K562 (cell line): ENCODE data around the gene KAZN. TPM values are rescaled to one million over a fixed set of nuclear protein-coding genes. Genes with fewer than 3 reads are reported as not detected.
A peak's percentile ranks its signal among the peaks of the same experiment; 100 is the strongest.

ENCODE experiments used
- ATAC-seq: fragments of 200-7000 bp; cut with Tn5 transposase; 3 replicates; pipeline ENCODE4 v1.9.1; 2020; ENCODE audit warnings: moderate library complexity
- BruUV-seq: library from RNA; stranded (reverse); fragments of 400-500 nt; replicated peaks from 2 replicates; lab custom pipeline; 2021; lab: Mats Ljungman, UMichigan
- CTCF ChIA-PET: fragments of 300-600 bp; formaldehyde crosslinking; extraction: SDS; loops from one replicate; lab custom pipeline; 2021; ENCODE audit warnings: low intra/inter-chr PET ratio; lab: Yijun Ruan, JAX
- POLR2A ChIA-PET: fragments of 300-600, 350-650 bp; sonication (Branson Sonifier 250); formaldehyde crosslinking; extraction: SDS; loops from one replicate; lab custom pipeline; 2021; ENCODE audit warnings: antibody characterized with exemption, inconsistent platforms; lab: Yijun Ruan, JAX
- DNase-seq, 4 experiments: peaks; one replicate each; pipeline versions ENCODE4 v3.0.0 to v3.0.0-alpha.2; 2011 to 2018; ENCODE audit warnings: low spot score in 3 of 4, mixed read lengths in 3 of 4; ENCODE audit errors: extremely low read depth in 1 of 4
- FAIRE-seq: peaks from 2 replicates; lab custom pipeline; 2011; peaks lifted over from hg19 to GRCh38; lab: Jason Lieb, UNC
- H2AFZ ChIP-seq: 2 replicates; pipeline ENCODE4 v1.6.0; 2011; ENCODE audit warnings: low read depth, low read length, control low read depth, inconsistent platforms
- H3K27ac ChIP-seq: fragments of 200-600 bp; 3 replicates; pipeline ENCODE4 v1.8.0; 2011; ENCODE audit warnings: low read depth, mild to moderate bottlenecking, control low read depth, inconsistent platforms, low read length, moderate library complexity, mixed read lengths; ENCODE audit errors: extremely low read depth
- H3K27me3 ChIP-seq, 2 experiments: fragments of 300-600 bp in 1 of 2; 2 replicates in 1 of 2; 3 replicates in 1 of 2; pipeline versions ENCODE4 v1.6.0 to v1.8.0; 2011; ENCODE audit warnings: inconsistent platforms in 2 of 2, low read length in 2 of 2, mild to moderate bottlenecking in 1 of 2, mixed read lengths in 1 of 2, moderate library complexity in 1 of 2; ENCODE audit not compliant: control insufficient read depth in 2 of 2, insufficient read depth in 2 of 2
- H3K36me3 ChIP-seq: fragments of 300-600 bp; 3 replicates; pipeline ENCODE4 v1.8.0; 2011; ENCODE audit warnings: mild to moderate bottlenecking, low read length, inconsistent platforms; ENCODE audit not compliant: control insufficient read depth, insufficient read depth
- H3K4me1 ChIP-seq, 2 experiments: fragments of 200-600 bp in 1 of 2; replicated peaks in 1 of 2; 2 replicates in 1 of 2; 3 replicates in 1 of 2; pipeline versions ENCODE4 v1.5.1 to v1.8.0; 2011; ENCODE audit warnings: inconsistent platforms in 2 of 2, low read length in 2 of 2, mild to moderate bottlenecking in 1 of 2, mixed read lengths in 1 of 2, moderate library complexity in 1 of 2; ENCODE audit not compliant: control insufficient read depth in 2 of 2, insufficient read depth in 2 of 2
- H3K4me2 ChIP-seq: 2 replicates; pipeline ENCODE4 v1.6.1; 2011; ENCODE audit warnings: low read length, control low read depth, inconsistent platforms, mixed read lengths; ENCODE audit not compliant: insufficient read depth
- H3K4me3 ChIP-seq: fragments of 200-600 bp; sonication (generic), shearing (Covaris generic); 2 replicates; pipeline ENCODE4 v1.5.1; 2016; ENCODE audit warnings: control low read depth, inconsistent platforms
- H3K79me2 ChIP-seq: fragments of 200-600 bp; 3 replicates; pipeline ENCODE4 v1.8.0; 2011; ENCODE audit warnings: low read length, inconsistent platforms; ENCODE audit not compliant: control insufficient read depth, insufficient read depth
- H3K9ac ChIP-seq, 2 experiments: 2 replicates each; pipeline versions ENCODE4 v1.6.0 to v1.6.1; 2011; ENCODE audit warnings: low read depth in 2 of 2, low read length in 2 of 2, control low read depth in 1 of 2, inconsistent platforms in 1 of 2, mild to moderate bottlenecking in 1 of 2, mixed read lengths in 1 of 2; ENCODE audit not compliant: insufficient read depth in 1 of 2
- H3K9me1 ChIP-seq: one replicate; pipeline ENCODE4 v1.6.0; 2011; ENCODE audit warnings: inconsistent platforms, mild to moderate bottlenecking, low read length, moderate library complexity; ENCODE audit not compliant: control insufficient read depth, insufficient read depth
- H3K9me3 ChIP-seq: replicated peaks from 2 replicates; pipeline ENCODE4 v1.5.1; 2011; ENCODE audit warnings: low read depth, low read length, inconsistent platforms; ENCODE audit not compliant: control insufficient read depth, insufficient read depth
- H4K20me1 ChIP-seq: replicated peaks from 2 replicates; pipeline ENCODE4 v1.6.1; 2011; ENCODE audit warnings: low read length, inconsistent platforms, mixed read lengths; ENCODE audit not compliant: control insufficient read depth, insufficient read depth
- HCFC1 ChIP-seq: IDR thresholded peaks from 2 replicates; pipeline ENCODE4 v1.6.1; 2012; ENCODE audit warnings: low read depth, low read length, improper control_type of control experiment
- ZNF79 ChIP-seq: fragments of 250-450 bp; sonication (Bioruptor Pico); IDR thresholded peaks from 2 replicates; pipeline ENCODE4 v1.4.0; 2020; ENCODE audit warnings: low read depth, mild to moderate bottlenecking, moderate library complexity
- WGBS: fragments of 100-300 bp; shearing (Covaris generic); methylation state at CpG from one replicate; pipeline ENCODE4 v1.1.6; 2016; ENCODE audit warnings: low coverage, mixed read lengths; ENCODE audit not compliant: insufficient coverage; ENCODE audit errors: missing lambda C conversion rate; 5-methylcytosine and 5-hydroxymethylcytosine counted together
- in situ Hi-C: fragments of 300-500 bp; cut with MboI; formaldehyde crosslinking; loops from 4 replicates; pipeline ENCODE4 v1.15.0; 2018; ENCODE audit warnings: inconsistent platforms, mixed read lengths
- intact Hi-C: fragments of 100-400 bp; cut with micrococcal nuclease; formaldehyde crosslinking; loops from 2 replicates; pipeline ENCODE4 v1.14.2; 2022
- polyA plus RNA-seq, 8 experiments: library from polyadenylated mRNA; depleted of rRNA in 4 of 8; stranded (reverse) in 5 of 8; unstranded in 3 of 8; fragments of >200 nt; fragmentation: Nextera tagmentation in 2 of 8; fragmentation: Illumina TruSeq in 1 of 8; extraction: Ambion mirVana in 2 of 8; extraction: Trizol in 1 of 8; gene quantifications; 2 replicates each; pipeline versions ENCODE4 v1.2.1 to v1.2.3, GENCODE V29; 2011 to 2014; ENCODE audit warnings: inconsistent platforms in 1 of 8, missing spikeins in 1 of 8
- total RNA-seq, 7 experiments: library from RNA; depleted of rRNA in 6 of 7; stranded (reverse); fragments of >200 nt in 6 of 7; fragmentation: Illumina TruSeq in 2 of 7; extraction: Trizol in 2 of 7; gene quantifications; 2 replicates each; pipeline versions ENCODE4 v1.2.1 to v1.2.3, GENCODE V29; 2011 to 2021; ENCODE audit warnings: low replicate concordance in 1 of 7
- TF ChIP-seq, protein P1 (sequence below): fragments of 450-650 bp; IDR thresholded peaks from 2 replicates; pipeline ENCODE4 v1.6.1; 2017; ENCODE audit warnings: antibody characterized with exemption

KAZN gene
- total and polyA plus RNA-seq, 9 of the 15 experiments (the other 6 are each of a cell fraction or from before 2014, with no cell fraction given) = 2.1 to 21.6 (median 5.4) TPM

- no peaks in the 10 kb centered on the region; the same call in none of the 2 replicates for H3K9me3 ChIP-seq
- intact Hi-C loops = no loop called here
- no peaks in the 10 kb centered on the region for H3K9me1 ChIP-seq
- peaks cover 33 to 60% of the 10 kb centered on the region in 2 experiments for H3K27me3 ChIP-seq
- no peak for TF ChIP-seq ZNF79
- TF ChIP-seq, protein P1, sequence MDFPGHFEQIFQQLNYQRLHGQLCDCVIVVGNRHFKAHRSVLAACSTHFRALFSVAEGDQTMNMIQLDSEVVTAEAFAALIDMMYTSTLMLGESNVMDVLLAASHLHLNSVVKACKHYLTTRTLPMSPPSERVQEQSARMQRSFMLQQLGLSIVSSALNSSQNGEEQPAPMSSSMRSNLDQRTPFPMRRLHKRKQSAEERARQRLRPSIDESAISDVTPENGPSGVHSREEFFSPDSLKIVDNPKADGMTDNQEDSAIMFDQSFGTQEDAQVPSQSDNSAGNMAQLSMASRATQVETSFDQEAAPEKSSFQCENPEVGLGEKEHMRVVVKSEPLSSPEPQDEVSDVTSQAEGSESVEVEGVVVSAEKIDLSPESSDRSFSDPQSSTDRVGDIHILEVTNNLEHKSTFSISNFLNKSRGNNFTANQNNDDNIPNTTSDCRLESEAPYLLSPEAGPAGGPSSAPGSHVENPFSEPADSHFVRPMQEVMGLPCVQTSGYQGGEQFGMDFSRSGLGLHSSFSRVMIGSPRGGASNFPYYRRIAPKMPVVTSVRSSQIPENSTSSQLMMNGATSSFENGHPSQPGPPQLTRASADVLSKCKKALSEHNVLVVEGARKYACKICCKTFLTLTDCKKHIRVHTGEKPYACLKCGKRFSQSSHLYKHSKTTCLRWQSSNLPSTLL = no peak
- TF ChIP-seq HCFC1 = no peak
- H3K9ac ChIP-seq = no peak overlapping the region
- DNase-seq = no peak
- BruUV-seq = no TSS peak
- ATAC-seq = 0 out of 3 replicates have a peak, but pooled peaks have one; percentile 20
- H2AFZ ChIP-seq = no peak overlapping the region
- no peaks in the 10 kb centered on the region for H3K79me2 ChIP-seq
- in situ Hi-C loops = no loop called here
- H3K27ac ChIP-seq = no peak overlapping the region
- H3K4me2 ChIP-seq = no peak overlapping the region
- ChIA-PET POLR2A (interaction anchor here (0.9 to 1.4 kb wide), 4 partner anchors 9 to 276 kb away, joined by 3 to 4 read pairs (median 3); no protein-coding TSS in a partner anchor), CTCF (no interaction called here)
- H3K4me1 ChIP-seq = no peaks in the 10 kb centered on the region; a peak in 1 of 5 replicates
- no peaks in the 10 kb centered on the region for H3K36me3 ChIP-seq
- WGBS = 6% methylated on average over 6 of the region's 6 CpGs
- no peaks in the 10 kb centered on the region for H4K20me1 ChIP-seq
- no peak for FAIRE-seq
- no peak overlapping the region for H3K4me3 ChIP-seq
These were observed 158.3 kb downstream of the KAZN start for GRCh38 chr1:14756589-14757285.
